ENCODE measurements around the gene SOX10. TPM values are rescaled to one million over a fixed set of nuclear protein-coding genes. Genes with fewer than 3 reads are reported as not detected.

SOX10 gene
- 0.10 TPM in 1 of 5 replicates, not detected in the others for total RNA-seq (2022; extraction: Qiagen RNA extraction)

GRCh38 chr22:37983860-37984791 is at the start of gene SOX10:
Gene SOX10 (minus strand): TSS chr22:37984555. CDS start chr22:37983784, 771 bp downstream.

GRCh38 chr22:37953437-37954179 is 30.7 kb downstream of the SOX10 start, which contains the start of the genes C22orf23 and POLR2F:
Gene C22orf23 (minus strand): TSS chr22:37953601. CDS start chr22:37953149, 452 bp downstream.
Gene POLR2F (plus strand): TSS chr22:37953699. CDS start chr22:37953788, 89 bp downstream.

Other genes starting within 250 kb of the SOX10 start
- 2.8 to 4.3 TPM (median 3.2 TPM) in 5 replicates for gene GCAT, start 176.6 kb downstream of the SOX10 start, total RNA-seq (2022; extraction: Qiagen RNA extraction)
- not detected in 5 replicates for gene GALR3, start 161.2 kb downstream of the SOX10 start, total RNA-seq (2022; extraction: Qiagen RNA extraction)
- 18.6 to 24.2 TPM (median 22.0 TPM) in 5 replicates for gene ANKRD54, start 140.2 kb downstream of the SOX10 start, total RNA-seq (2022; extraction: Qiagen RNA extraction)
- gene EIF3L, start 135.1 kb downstream of the SOX10 start, total RNA-seq (2022; extraction: Qiagen RNA extraction), result 259 to 295 TPM (median 283 TPM) in 5 replicates
- 17.4 to 21.6 TPM (median 20.8 TPM) in 5 replicates for gene MICALL1, start 78.3 kb downstream of the SOX10 start, total RNA-seq (2022; extraction: Qiagen RNA extraction)
- gene C22orf23, start 31.0 kb downstream of the SOX10 start, total RNA-seq (2022; extraction: Qiagen RNA extraction), result 0.21 to 0.37 TPM (median 0.28 TPM) in 5 replicates
- 105 to 148 TPM (median 134 TPM) in 5 replicates for gene POLR2F, start 30.9 kb downstream of the SOX10 start, total RNA-seq (2022; extraction: Qiagen RNA extraction)
- gene PICK1, start 72.8 kb upstream of the SOX10 start, total RNA-seq (2022; extraction: Qiagen RNA extraction), result 10.4 to 14.3 TPM (median 11.2 TPM) in 5 replicates
- gene SLC16A8, start 99.6 kb upstream of the SOX10 start, total RNA-seq (2022; extraction: Qiagen RNA extraction), result not detected in 5 replicates
- 5.3 to 8.0 TPM (median 7.2 TPM) in 5 replicates for gene BAIAP2L2, start 126.1 kb upstream of the SOX10 start, total RNA-seq (2022; extraction: Qiagen RNA extraction)
- 3.7 to 5.3 TPM (median 4.4 TPM) in 5 replicates for gene PLA2G6, start 197.3 kb upstream of the SOX10 start, total RNA-seq (2022; extraction: Qiagen RNA extraction)
- 19.8 to 27.5 TPM (median 20.8 TPM) in 5 replicates for gene MAFF, start 217.4 kb upstream of the SOX10 start, total RNA-seq (2022; extraction: Qiagen RNA extraction)